Ishikawa (cell line): Measurements from ENCODE around the gene SCYGR4.

ENCODE experiments used
- CEBPB ChIP-seq: IDR thresholded peaks from 2 replicates; pipeline ENCODE4 v1.6.1; 2012
- CREB1 ChIP-seq: IDR thresholded peaks from 2 replicates; pipeline ENCODE4 v1.6.1; 2012; ENCODE audit warnings: low read depth
- EGR1 ChIP-seq: IDR thresholded peaks from 2 replicates; pipeline ENCODE4 v1.6.1; 2012
- EP300 ChIP-seq: IDR thresholded peaks from 2 replicates; pipeline ENCODE4 v1.6.1; 2012; ENCODE audit warnings: borderline replicate concordance
- FOXM1 ChIP-seq: IDR thresholded peaks from 2 replicates; pipeline ENCODE4 v1.6.1; 2012; ENCODE audit warnings: low read depth, borderline replicate concordance
- NFIC ChIP-seq: IDR thresholded peaks from 2 replicates; pipeline ENCODE4 v1.6.1; 2012
- RAD21 ChIP-seq: IDR thresholded peaks from 2 replicates; pipeline ENCODE4 v1.6.1; 2012; ENCODE audit warnings: low read depth
- TAF1 ChIP-seq: IDR thresholded peaks from 2 replicates; pipeline ENCODE4 v1.6.1; 2012; ENCODE audit warnings: low read depth, mild to moderate bottlenecking
- TCF12 ChIP-seq: IDR thresholded peaks from 2 replicates; pipeline ENCODE4 v1.6.1; 2012; ENCODE audit warnings: low read depth
- TEAD4 ChIP-seq: IDR thresholded peaks from 2 replicates; pipeline ENCODE4 v1.6.1; 2012
- YY1 ChIP-seq: IDR thresholded peaks from 2 replicates; pipeline ENCODE4 v1.6.1; 2012; ENCODE audit warnings: low read depth
- ZBTB7A ChIP-seq: IDR thresholded peaks from 2 replicates; pipeline ENCODE4 v1.6.1; 2012; ENCODE audit warnings: low read depth
- TF ChIP-seq, protein P1 (sequence below): IDR thresholded peaks from 2 replicates; pipeline ENCODE4 v1.6.1; 2012
- TF ChIP-seq, protein P2 (sequence below): IDR thresholded peaks from 2 replicates; pipeline ENCODE4 v1.6.1; 2012
- TF ChIP-seq, protein P3 (sequence below): IDR thresholded peaks from 2 replicates; pipeline ENCODE4 v1.6.1; 2012; ENCODE audit warnings: low read depth, mild to moderate bottlenecking

Gene SCYGR4

DNA sequence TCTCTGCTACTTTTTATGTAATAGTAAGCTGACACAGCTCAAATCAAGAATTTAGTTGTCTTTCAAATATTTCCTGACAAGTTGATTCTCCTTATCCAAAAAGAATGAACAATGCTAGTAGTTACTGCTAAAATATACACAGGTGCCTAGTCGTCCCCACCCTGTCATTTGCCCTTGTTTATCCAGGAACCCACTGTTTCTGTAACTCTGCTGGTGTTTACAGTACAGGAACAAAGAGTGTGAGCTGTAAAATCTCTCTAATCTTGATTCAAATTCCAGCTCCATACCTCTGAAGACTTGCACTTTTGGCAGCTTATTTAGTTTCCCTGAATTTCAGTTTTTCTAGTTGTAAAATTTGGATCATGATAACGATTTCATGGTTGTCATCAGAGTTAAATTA is 39.7 kb upstream of the SCYGR4 start:
- no peak for TF ChIP-seq TCF12
- no peak for TF ChIP-seq TEAD4
- no peak for TF ChIP-seq CREB1
- no peak for TF ChIP-seq EP300
- TF ChIP-seq TAF1, result no peak
- TF ChIP-seq, protein P1, sequence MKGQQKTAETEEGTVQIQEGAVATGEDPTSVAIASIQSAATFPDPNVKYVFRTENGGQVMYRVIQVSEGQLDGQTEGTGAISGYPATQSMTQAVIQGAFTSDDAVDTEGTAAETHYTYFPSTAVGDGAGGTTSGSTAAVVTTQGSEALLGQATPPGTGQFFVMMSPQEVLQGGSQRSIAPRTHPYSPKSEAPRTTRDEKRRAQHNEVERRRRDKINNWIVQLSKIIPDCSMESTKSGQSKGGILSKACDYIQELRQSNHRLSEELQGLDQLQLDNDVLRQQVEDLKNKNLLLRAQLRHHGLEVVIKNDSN, result no peak
- TF ChIP-seq, protein P2, sequence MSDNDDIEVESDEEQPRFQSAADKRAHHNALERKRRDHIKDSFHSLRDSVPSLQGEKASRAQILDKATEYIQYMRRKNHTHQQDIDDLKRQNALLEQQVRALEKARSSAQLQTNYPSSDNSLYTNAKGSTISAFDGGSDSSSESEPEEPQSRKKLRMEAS, result no peak
- no peak for TF ChIP-seq FOXM1

DNA sequence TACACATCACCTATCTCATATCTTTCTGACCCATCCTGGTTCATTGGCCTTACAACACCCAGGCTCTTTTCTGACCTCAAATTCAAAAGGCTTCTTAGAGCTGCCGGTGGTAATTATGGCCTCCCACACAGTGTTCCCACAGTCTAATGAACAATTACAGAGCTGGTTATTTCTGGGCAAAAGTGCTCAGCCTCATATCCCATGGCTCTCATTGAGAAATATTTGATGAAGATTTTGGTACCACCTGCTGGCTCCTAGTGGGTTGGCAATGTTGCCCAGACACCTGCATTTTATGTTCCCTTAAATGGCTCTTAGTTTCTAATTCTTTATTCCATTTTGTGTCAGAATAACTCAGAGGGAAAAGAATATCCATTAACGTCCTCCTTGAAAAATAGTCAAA is 38.7 kb upstream of the SCYGR4 start:
- TF ChIP-seq EGR1, result no peak
- TF ChIP-seq, protein P2, result no peak

DNA sequence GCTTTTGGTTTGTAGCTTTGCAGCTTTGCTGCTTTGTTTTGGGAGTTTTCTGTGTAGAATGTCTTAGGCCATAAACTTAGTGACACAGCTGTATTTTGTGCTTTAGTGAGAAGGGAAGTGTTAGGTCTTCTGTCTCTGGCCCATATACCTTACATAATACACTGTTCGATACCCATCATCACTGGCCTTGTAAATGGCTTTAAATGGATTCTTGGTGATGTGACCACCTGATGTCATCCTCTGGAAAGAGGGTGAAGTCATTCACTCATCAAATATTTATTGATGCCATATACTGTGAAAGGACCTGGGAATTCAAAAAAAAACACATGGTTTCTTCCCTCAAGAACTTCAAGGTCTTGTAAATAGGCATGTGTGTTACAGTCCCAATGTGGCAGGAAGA is 37.5 kb upstream of the SCYGR4 start:
- TF ChIP-seq YY1, result no peak
- no peak for TF ChIP-seq TEAD4
- no peak for TF ChIP-seq FOXM1
- TF ChIP-seq, protein P1, result no peak
- TF ChIP-seq, protein P2, result no peak
- no peak for TF ChIP-seq EP300
- no peak for TF ChIP-seq EGR1

DNA sequence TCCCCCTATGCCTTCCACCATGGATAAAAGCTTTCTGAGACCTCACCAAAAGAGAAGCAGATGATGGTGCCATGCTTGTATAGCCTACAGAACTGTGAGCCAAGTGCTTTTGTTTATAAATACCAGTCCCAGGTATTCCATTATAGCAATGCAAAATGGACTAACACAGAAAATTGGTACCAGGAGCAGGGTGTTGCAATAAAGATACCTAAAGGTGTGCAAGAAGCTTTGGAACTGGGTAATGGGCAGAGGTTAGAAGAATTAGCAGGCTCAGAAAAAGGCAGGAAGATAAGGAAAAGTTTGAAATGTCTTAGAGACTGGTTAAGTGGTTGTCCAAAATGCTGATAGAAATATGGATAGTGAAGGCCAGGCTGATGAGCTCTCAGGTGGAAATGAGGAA is 34.9 kb upstream of the SCYGR4 start:
- TF ChIP-seq, protein P1, result no peak
- no peak for TF ChIP-seq NFIC
- no peak for TF ChIP-seq TAF1
- TF ChIP-seq TEAD4, result no peak
- TF ChIP-seq RAD21, result no peak
- no peak for TF ChIP-seq YY1
- no peak for TF ChIP-seq EP300

DNA sequence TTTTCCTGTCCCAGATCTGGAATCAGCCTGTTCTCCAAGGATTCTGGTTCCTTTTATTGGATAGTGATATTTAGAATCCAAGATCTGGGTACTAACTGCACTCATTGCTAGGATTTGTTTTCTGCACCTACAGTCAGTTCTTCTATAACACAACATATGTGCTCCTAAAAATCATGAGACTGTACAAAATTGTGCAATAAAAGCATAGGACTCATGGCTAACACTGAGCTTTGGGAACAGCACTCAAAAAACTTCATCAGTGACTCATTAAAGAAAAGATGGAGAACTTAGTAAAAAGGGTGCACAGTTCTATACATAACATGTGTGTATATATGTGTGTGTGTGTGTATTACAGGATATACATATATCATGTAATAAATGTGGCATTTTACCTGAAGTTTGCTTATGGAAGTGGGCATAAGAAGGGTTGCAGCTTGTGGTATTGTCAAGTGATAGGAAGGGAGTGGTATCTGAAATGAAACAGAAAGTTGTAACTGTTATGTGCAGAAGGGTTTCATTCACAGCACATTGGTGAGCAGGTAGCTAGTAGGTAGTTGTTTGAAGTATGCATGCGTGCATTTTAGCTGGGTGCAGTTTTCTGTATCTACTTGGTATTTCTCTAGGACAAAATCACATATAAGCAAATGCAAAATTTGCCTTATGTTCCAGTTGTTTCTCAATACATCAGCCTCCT is 24.5 kb upstream of the SCYGR4 start:
- TF ChIP-seq CREB1 (no peak), FOXM1 (no peak), TEAD4 (no peak), TAF1 (no peak), CEBPB (no peak), NFIC (no peak)

DNA sequence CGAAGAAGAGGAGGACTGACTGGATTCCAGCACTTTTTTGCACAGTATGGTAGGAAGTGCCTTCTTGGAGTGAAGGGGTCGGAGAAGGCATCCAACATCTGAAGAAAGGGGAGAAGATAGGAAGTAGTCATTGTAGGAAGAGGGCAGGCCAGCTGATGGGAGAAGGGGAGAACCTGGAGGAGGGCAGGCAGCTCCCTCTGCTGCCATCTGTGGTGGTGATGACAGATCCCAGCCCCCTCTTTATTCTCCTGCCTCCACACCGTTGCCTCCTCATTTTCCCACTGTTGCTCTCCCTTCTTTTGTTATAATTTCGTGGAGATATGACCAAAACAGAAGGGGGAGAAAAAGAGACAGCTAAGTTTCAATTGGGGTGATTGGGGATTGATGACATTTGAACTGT is 21.5 kb upstream of the SCYGR4 start:
- TF ChIP-seq TAF1 (no peak), YY1 (no peak), CEBPB (no peak), CREB1 (no peak), ZBTB7A (no peak), NFIC (no peak), RAD21 (no peak), EP300 (no peak), TEAD4 (no peak), TCF12 (no peak), FOXM1 (no peak), EGR1 (no peak)
- TF ChIP-seq, protein P1, result no peak
- TF ChIP-seq, protein P2, result no peak
- TF ChIP-seq, protein P3, sequence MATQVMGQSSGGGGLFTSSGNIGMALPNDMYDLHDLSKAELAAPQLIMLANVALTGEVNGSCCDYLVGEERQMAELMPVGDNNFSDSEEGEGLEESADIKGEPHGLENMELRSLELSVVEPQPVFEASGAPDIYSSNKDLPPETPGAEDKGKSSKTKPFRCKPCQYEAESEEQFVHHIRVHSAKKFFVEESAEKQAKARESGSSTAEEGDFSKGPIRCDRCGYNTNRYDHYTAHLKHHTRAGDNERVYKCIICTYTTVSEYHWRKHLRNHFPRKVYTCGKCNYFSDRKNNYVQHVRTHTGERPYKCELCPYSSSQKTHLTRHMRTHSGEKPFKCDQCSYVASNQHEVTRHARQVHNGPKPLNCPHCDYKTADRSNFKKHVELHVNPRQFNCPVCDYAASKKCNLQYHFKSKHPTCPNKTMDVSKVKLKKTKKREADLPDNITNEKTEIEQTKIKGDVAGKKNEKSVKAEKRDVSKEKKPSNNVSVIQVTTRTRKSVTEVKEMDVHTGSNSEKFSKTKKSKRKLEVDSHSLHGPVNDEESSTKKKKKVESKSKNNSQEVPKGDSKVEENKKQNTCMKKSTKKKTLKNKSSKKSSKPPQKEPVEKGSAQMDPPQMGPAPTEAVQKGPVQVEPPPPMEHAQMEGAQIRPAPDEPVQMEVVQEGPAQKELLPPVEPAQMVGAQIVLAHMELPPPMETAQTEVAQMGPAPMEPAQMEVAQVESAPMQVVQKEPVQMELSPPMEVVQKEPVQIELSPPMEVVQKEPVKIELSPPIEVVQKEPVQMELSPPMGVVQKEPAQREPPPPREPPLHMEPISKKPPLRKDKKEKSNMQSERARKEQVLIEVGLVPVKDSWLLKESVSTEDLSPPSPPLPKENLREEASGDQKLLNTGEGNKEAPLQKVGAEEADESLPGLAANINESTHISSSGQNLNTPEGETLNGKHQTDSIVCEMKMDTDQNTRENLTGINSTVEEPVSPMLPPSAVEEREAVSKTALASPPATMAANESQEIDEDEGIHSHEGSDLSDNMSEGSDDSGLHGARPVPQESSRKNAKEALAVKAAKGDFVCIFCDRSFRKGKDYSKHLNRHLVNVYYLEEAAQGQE, result no peak

DNA sequence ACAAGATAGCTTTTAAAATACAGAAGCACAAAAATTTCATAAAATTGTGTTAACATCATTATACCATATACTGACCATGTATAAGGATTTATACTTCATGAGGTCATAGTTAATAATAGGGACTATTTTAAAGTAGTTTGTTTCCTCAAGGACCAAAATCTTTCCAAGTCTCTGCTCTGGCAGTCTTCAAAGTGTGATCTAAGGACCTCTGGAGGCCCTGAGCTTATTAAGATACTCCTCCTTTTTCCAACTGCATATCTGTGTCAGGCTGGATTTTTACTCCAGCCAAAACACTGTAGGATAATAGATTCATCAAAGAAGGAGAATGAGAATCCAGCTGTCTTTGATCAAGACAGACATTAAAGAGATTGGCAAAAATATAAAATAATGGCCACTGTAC is 20.3 kb upstream of the SCYGR4 start:
- TF ChIP-seq YY1 (no peak), RAD21 (no peak), FOXM1 (no peak), ZBTB7A (no peak), CEBPB (no peak), TCF12 (no peak), TAF1 (no peak), CREB1 (no peak), EGR1 (no peak), NFIC (no peak)
- TF ChIP-seq, protein P1, result no peak
- TF ChIP-seq, protein P2, result no peak
- TF ChIP-seq, protein P3, result no peak
